AG09319 (cell line): ENCODE data around the gene FAM174B.

ENCODE experiments used
- DNase-seq: peaks from one replicate; pipeline ENCODE4 v3.0.0-alpha.2; 2010; ENCODE audit warnings: low read depth; ENCODE audit errors: extremely low read depth
- CTCF ChIP-seq: IDR thresholded peaks from 2 replicates; pipeline ENCODE4 v1.5.1; 2011; ENCODE audit warnings: low read depth, mild to moderate bottlenecking, inconsistent platforms, low read length, moderate library complexity

FAM174B gene

GRCh38 chr15:92576597-92577200, 78.9 kb downstream of the FAM174B start:
- no peak for TF ChIP-seq CTCF
- no peak for DNase-seq

- no peak for DNase-seq
- TF ChIP-seq CTCF: no peak
Measured at GRCh38 chr15:92574566-92574965, 81.0 kb downstream of the FAM174B start.

- DNase-seq: no peak
- no peak for TF ChIP-seq CTCF
Measured at GRCh38 chr15:92574161-92574560, 81.4 kb downstream of the FAM174B start.

GRCh38 chr15:92571824-92572223, 83.8 kb downstream of the FAM174B start:
- no peak for DNase-seq
- TF ChIP-seq CTCF: no peak

GRCh38 chr15:92570391-92570790, 85.2 kb downstream of the FAM174B start:
- DNase-seq: no peak
- no peak for TF ChIP-seq CTCF

- no peak for DNase-seq
Measured at GRCh38 chr15:92569778-92570177, 85.8 kb downstream of the FAM174B start.

More at GRCh38 chr15:92569778-92570177, 85.8 kb downstream of the FAM174B start:
- TF ChIP-seq CTCF: no peak
